ENCODE measurements around the gene NHERF2.
"Not testable (repeated sequence)": the region's sequence is repeated elsewhere in the genome, so short reads cannot be mapped to it uniquely, and the experiment has no call there.

The NHERF2 gene

DNA sequence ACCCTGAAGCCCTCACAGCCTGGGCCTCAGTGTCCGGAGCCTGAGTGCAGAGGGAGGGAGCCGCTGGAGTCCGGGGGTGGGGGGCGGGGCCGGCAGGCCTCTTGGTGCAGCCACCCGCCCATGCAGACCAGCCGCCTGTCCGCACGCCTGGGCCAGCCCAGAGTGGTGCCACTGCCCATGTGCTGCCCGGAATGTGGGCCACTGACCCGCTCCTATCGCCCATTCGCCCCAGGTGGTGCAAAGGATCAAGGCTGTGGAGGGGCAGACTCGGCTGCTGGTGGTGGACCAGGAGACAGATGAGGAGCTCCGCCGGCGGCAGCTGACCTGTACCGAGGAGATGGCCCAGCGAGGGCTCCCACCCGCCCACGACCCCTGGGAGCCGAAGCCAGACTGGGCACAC, 2.6 kb downstream of the NHERF2 start:
- DNase-seq, result no peak

GRCh38 chr16:2030036-2030435, 3.3 kb downstream of the NHERF2 start:
- no peak for DNase-seq

GRCh38 chr16:2031081-2031577, 4.4 kb downstream of the NHERF2 start:
- no peak for DNase-seq

- DNase-seq, result no peak
These were observed 5.8 kb downstream of the NHERF2 start for GRCh38 chr16:2032285-2033056.

GRCh38 chr16:2033057-2033908, 6.6 kb downstream of the NHERF2 start:
- no peak for DNase-seq

GRCh38 chr16:2033909-2034695, 7.4 kb downstream of the NHERF2 start:
- DNase-seq, result not testable (repeated sequence)

GRCh38 chr16:2034696-2035430, 8.2 kb downstream of the NHERF2 start:
- no peak for DNase-seq

GRCh38 chr16:2035431-2036199, 8.9 kb downstream of the NHERF2 start:
- DNase-seq, result no peak

- DNase-seq, result no peak
These were observed 9.7 kb downstream of the NHERF2 start for GRCh38 chr16:2036200-2036966.

DNA sequence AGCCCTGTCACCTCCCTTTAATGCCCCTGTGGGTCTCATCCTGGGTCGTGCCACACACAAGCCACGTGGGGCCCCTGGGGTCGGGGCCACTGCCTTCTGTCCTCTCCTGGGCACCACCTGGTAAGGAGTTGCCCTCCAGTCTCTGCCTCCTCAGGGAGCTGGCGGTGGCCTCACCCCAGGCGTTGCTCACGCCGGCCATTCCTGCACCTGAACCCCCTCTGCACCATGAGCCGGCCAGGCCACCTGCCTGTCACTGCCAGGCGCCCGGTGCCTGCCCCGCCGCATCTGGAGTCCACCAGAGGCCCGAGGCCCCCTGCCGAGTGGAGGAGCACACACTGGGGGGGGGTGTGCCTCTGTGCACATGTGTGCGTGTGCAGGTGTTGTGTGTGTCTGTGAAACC, 10.4 kb downstream of the NHERF2 start:
- DNase-seq, result no peak

- DNase-seq, result no peak
These were observed 11.1 kb downstream of the NHERF2 start for GRCh38 chr16:2037647-2038381.

DNA sequence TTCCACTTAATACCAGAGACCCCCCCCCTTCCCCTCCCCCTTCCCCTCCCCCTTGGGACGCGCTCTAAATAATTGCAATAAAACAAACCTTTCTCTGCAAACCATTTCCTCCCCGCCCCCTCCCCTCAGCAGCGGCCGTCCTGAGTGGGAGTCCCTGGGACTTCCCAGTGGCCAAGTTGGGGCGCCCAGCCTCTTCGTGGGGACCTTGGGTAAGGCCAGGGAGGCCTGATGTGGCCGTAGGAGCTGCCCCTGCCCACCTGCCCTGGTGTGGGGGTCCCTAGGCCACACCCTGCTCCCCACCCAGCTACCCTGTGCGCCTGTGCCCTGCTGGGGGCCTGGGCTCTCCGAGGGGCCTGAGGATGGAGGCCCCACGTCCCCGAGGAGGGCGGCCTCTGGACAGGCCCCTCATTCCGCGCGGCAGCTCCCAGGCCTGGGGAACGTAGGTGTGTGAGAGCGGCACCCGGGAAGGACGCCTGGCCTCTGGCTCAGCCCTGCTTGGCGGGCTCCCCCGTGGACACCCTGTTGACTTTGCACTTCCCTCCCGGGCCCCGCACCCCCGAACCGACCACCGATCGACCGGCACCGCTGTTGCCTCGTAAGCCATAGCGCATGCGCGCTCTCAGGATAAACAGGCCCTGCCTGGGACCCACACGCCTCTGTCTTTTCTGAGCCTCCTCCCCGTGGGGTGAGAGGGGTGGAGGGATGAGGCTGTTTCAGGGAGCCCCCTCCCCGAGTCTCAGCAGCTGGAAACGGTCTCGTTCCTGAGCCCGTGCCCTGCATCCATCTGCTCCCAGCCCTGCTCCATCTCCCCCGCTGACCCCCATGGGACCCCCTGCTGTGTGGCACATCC, 11.9 kb downstream of the NHERF2 start:
- no peak for DNase-seq

GRCh38 chr16:2039274-2040031, 12.8 kb downstream of the NHERF2 start:
- DNase-seq, result no peak

- no peak for DNase-seq
These were observed 13.5 kb downstream of the NHERF2 start for GRCh38 chr16:2040041-2040786.

- DNase-seq, result no peak
These were observed 14.3 kb downstream of the NHERF2 start for GRCh38 chr16:2040787-2041522.

DNA sequence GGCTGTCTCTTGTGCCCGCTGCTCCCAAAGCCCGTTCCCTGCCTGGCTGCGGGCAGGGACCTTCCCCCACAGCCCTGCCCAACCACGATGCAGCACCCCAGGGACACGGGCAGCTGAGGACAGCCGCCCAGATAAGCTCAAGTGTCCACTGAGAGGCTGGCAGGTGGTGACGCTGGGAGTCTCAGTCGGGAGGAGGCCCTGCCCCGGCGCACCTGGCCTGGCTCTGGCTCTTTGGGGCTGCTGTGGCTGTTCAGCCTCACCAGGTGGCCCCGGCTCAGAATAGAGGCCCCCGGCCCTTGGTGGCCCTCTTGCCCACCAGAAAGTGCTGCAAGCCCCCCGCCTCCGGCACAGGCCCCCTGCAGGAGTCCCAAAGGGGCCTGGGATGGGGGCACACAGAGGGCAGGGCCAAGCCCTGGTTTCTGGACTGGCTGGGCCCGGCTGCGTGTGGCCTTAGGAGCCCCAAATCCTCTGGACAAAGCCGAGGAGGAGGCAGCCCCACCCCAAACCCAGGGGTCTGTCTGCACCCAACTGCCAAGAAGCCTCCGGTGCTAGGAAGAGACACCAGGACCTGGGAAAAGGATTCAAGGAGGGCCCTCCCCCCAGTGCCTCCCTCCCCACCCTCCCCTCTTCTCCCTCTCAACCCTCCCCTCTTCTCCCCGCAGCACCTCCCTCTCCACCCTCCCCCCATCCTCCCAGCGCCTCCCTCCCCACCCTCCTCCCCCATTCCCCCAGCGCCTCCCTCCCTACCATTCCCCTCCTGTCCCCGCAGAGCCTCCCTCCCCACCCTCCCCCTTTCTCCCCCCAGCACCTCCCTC, 15.7 kb downstream of the NHERF2 start:
- no peak for DNase-seq

Measured in NCI-H748 treated with DMSO at 0.1 percent for 48 hours (cell line).